Left colon (tissue), 2 donors: ENCODE results near the gene RPL21. TPM values are rescaled to one million over a fixed set of nuclear protein-coding genes. Genes with fewer than 3 reads are reported as not detected.
"Not testable (repeated sequence)": the region's sequence is repeated elsewhere in the genome, so short reads cannot be mapped to it uniquely, and the experiment has no call there.

Experiments
- ATAC-seq: fragments of 200-7000 bp; cut with Tn5 transposase; one replicate; pipeline ENCODE4 v1.9.1; 2020; ENCODE audit warnings: mild to moderate bottlenecking, moderate library complexity
- DNase-seq, 2 donors: peaks; one replicate each; pipeline ENCODE4 v3.0.0-alpha.2; 2020
- intact Hi-C, 2 donors: fragments of 100-400 bp; cut with DNase I in 1 of 2; cut with micrococcal nuclease in 1 of 2; formaldehyde crosslinking; loops; one replicate each; pipeline versions ENCODE4 v1.11.2 to v1.14.0; 2022; cut with DNase I, micrococcal nuclease
- total RNA-seq, 2 donors: library from RNA; stranded (reverse); fragmentation: NEBNext Ultra II Directional; extraction: Animal tissue kit (Norgen Biotek cat#: 25700); gene quantifications; one replicate each; pipeline ENCODE4 v1.2.1, GENCODE V29; 2021
- donor health status: DM: no; HTN: no; CAD: no.
- donor health status: DM: yes; HTN: yes; CAD: no.

The RPL21 gene
- total RNA-seq, 2 donors from 2014 or later, result 685 to 745 TPM

DNA sequence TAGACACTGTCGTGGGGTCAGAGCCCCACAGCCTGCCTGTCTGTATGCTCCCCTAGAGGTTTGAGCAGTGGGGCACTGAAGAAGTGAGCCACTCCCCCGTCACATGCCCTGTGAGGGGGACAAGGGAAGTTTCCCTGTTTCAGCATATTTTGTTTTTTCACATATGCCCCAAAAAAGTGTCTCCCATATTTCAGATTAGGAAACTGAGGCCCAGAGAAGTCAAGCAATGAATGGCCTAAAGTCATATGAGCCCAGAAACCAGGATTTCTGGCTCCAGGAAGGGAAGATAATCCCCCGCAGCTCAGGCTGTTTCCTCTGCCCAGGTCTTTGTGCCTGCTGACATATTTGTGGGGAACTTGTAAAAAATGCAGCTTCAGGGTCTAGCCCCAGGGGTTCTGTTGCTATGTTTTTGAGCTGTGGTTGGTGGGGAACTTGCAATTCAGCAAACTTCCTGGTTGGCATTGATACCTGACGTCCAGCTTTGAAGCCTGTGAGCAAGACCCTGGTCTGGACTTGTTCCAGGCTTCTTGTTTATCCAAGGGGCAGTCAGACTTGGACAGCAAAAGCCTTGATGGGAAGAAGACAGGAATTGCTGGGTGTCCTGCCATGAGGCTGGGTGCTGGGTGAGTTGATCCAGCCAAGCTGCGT lies 28.8 kb downstream of the RPL21 start:
- intact Hi-C loops, result loop anchor here in 1 of 2 donors (10.0 kb wide), 1 partner anchor 295 kb away; no protein-coding TSS in a partner anchor
- no peak for ATAC-seq
- DNase-seq, result no peak

DNA sequence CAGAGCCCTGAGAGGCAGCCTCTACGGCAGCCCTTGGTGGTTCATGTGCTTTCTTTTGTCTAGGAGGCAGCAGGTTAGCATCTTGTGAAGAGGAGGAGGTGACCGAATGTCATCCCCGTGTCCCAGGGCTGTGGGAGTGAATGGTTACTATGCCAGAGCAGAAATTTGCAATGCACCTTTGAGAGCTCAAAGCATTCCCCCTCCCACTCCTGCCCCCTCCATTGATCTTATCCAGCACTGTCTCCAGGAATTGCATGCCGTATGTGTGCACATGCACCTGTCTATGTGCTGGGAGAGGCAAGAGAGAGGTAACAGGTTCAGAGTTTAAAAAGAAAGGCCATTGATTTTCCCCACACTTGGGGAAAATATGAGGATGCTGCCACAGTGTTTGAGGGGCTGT lies 29.5 kb downstream of the RPL21 start:
- no peak for DNase-seq
- no peak for ATAC-seq
- intact Hi-C loops, result loop anchor here in 1 of 2 donors (10.0 kb wide), 1 partner anchor 296 kb away; no protein-coding TSS in a partner anchor

DNA sequence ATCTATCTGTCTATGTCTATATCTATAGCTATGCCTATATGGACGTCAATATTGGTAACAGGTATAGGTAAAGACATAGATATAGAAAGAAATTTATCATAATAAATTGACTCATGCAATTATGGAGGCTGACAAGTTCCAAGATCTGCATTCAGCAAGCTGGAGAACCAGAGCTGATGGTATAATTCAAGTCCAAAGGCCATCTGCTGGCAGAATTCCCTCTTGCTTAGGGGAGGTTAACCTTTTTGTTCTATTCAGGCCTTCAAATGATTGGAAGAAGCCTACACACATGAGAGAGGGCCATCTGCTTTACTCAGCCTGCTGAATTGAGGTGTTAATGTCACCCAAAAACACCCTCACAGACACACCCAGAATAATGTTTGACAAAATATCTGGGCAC lies 30.1 kb downstream of the RPL21 start:
- DNase-seq (no peak), ATAC-seq (peak; percentile 83)
- intact Hi-C loops, result loop anchor here in 1 of 2 donors (10.0 kb wide), 1 partner anchor 297 kb away; no protein-coding TSS in a partner anchor

DNA sequence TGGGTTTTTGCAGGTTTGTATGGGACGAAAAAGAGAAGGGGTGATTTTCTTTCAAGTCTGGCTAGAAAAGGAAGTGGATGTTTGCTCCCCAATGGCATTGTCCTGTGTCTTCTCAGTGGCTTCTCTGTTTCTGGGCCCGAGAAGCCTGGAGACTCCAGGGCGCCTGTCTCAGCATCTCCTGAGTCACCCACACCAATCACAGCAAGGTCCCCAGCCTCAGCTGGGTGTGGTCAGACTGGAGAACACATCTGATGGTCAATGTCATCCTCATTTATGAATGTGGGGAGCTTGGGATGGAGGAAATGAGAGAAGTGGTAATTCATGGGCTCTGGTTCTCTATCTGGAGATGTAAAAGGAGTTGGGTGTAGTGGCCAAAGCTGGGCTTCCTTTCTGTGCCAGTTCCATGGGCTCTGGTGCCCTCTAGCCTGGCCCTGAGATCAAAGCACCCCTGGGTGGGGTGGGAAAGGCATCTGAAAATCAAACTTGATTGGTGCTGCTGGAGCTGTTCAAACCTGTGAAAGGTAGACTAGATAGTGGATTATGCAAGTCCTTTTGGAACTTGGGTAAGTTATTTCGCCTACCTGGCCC lies 32.6 kb downstream of the RPL21 start:
- ATAC-seq, result peak; percentile 75
- DNase-seq, result no peak
- intact Hi-C loops, result loop anchor here in 1 of 2 donors (10.0 kb wide), 1 partner anchor 299 kb away; no protein-coding TSS in a partner anchor

DNA sequence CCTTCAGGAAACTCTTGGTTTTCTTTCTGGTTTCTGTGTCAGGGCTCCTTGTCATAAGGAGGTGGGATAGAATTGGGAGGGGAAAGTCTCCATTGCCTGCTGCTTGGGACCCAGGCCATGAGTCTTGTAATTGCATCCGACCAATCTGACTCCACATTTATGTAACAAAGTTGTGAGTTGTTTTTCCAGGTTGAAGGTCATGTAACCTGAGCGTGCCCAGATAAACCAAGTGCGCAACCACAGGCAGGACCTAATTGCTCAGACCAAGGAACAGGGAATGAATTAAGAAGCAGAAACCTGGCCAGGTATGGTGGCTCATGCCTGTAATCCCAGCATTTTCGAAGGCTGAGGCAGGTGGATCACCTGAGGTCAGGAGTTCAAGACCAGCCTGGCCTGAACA lies 37.0 kb downstream of the RPL21 start:
- DNase-seq (no peak), ATAC-seq (no peak)
- intact Hi-C loops, result loop anchor here in 1 of 2 donors (10.0 kb wide), 1 partner anchor 304 kb away; no protein-coding TSS in a partner anchor

DNA sequence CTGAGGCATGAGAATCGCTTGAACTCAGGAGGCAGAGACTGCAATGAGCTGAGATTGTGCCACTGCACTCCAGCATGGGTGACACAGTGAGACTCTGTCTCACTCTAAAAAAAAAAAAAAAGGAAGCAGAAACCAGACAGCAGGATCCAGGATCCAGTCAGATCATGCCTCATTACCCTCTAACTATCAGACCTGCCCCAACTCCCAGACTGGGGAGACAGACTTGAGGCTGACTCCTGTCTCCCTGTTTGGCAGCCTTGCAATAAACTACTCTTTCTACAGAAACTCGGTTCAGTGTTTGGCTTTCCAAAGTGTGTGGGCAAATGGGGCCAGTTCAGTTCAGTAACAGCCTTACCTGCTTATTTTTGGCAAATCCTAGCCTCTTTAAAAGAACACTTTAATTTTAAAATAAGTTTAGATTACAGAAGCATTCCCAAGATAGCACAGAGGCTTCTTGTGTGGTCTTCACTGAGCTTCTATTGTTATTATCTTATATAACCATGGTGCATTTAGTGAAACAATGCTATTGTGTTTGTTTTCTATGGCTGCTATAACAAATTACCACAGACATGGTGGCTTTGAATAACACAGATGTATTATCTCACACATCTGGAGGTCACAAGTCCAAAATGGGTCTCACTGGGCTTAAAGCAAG lies 37.8 kb downstream of the RPL21 start:
- intact Hi-C loops, result loop anchor here in 1 of 2 donors (10.0 kb wide), 1 partner anchor 304 kb away; no protein-coding TSS in a partner anchor
- no peak for DNase-seq
- no peak for ATAC-seq

DNA sequence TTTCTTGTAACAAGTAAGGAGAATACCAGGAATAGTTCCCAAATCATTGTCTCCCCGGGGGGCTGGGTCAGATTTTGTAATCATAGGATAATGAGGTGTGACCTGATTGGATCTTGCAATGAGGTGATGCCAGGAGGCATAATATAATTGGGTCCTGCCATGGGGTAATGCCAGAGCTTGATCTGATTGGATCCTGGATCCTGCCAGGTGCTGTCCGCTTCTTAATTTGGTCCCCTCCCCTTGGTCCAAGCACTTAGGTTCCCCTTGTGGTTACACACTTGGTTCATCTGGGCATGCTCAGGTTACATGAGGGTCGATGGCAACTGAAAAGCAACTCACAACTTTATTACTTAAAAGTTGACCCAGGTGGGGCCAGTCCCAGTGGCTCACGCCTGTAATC lies 39.4 kb downstream of the RPL21 start:
- intact Hi-C loops, result no loop called here
- no peak for ATAC-seq

DNA sequence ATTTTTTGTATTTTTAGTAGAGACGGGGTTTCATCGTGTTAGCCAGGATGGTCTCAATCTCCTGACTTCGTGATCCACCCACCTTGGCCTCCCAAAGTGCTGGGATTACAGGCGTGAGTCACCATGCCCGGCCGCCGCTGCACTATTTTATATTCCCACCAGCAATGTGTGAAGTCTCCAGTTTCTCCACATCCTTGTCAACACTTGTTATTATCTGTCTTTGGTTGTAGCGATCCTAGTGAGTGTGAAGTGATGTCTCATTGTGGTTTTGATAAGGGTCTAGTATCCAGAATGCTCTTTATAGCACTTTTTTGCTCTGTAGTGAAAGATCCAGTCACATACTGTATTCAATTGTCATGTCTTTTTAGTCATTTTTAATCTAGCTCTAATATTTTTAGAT lies 40.6 kb downstream of the RPL21 start:
- intact Hi-C loops, DNase-seq, ATAC-seq: not testable (repeated sequence)

More for the DNA sequence above, 39.4 kb downstream of the RPL21 start:
- no peak for DNase-seq

DNA sequence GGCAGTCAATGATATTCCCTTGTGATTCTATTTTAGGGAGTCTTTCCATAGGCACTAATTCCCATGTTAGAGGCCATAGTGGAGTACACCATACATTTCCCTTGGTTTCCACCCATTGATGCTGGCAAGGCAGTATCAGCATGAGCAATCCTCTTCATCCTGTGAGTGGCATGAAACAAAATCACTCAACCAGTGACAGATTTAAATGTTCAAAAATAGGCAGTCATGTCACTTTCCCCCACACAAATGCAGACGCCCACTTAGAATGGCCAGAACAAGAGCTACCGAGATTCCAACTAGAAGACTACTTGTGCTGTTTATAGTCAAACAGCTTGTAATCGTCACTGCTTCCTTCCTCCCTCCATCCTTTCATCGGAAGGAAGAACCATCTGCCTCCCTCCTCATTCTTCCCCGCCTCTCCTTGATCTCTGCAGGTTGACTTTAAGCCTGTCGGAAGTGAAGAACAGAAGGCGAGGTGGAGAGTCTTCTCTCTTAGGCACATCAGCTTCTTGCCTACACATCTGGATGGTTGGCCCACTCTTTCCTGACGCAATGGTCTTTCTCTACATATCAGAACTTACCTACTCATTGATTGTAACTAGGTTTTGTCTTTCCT lies 41.8 kb downstream of the RPL21 start:
- intact Hi-C loops, result no loop called here
- ATAC-seq, result no peak
- DNase-seq, result no peak

DNA sequence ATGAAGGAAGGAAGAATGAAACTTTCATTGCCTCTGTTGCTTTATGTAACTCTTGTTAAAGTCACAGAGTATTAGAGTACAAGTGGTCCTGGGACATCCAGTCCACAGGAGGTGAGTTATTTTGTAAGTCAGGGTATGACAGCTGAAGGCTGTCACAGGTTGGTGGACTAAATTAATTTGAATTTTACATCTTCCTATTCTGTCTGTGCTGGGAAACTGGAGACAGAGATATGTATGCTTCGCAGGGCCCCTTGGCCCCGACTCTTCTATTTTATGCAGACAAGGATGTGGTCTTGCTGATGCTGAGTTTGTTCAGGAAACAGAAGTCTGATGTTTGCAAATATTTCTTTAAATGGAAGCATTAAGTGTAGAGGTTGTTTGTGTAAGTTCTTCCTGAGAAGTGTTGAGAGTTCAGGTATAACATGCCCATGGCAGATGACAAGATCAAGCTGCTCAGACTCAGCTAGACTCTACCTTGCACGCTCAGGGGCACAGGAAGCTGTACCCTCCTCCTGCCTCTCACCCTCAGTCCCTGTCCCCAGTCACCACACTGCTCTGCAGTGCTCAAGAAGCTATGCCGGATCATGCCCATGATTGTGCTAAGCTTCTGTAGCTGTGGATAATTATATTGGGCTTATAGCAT lies 42.6 kb downstream of the RPL21 start:
- intact Hi-C loops, result no loop called here
- ATAC-seq, result no peak
- no peak for DNase-seq

DNA sequence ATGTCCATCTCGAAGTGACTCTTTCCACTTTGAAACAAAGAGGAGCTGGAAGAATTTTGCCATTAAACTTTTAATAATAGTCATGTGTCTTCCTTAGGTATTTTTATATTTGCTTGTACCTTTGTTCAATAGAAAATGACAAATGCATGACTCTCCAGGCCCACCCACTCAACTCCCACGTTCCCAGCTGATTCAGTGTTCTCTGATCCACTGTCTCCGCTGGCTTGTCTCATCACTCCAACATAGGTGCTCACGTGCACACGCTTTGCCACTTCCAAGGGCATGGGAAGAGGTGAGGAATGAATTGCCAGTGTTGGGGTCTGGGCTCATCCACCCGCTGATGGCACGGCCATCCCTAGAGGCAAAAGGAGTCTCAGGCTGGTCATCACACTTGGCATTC lies 43.7 kb downstream of the RPL21 start:
- ATAC-seq (no peak), DNase-seq (no peak)
- intact Hi-C loops, result no loop called here

DNA sequence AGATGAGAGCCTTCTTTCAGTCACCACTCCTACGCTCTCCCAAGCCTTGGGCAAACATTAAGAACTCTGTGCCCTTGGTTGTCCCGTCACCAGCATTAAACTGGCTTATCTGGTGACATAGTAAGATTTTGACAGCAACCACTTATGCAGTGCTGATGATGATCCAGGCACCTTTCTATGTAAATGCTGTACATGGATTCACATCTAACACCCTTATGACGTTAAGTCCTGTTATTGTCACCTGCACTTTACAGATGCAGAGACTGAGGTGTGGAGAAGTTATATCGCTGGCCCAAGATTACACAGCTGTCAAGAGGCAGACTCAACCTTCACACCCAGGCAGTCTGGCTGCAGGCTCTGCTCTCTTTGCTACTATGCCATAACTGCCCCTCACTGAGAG lies 44.3 kb downstream of the RPL21 start:
- ATAC-seq (no peak), DNase-seq (no peak)
- intact Hi-C loops, result no loop called here

DNA sequence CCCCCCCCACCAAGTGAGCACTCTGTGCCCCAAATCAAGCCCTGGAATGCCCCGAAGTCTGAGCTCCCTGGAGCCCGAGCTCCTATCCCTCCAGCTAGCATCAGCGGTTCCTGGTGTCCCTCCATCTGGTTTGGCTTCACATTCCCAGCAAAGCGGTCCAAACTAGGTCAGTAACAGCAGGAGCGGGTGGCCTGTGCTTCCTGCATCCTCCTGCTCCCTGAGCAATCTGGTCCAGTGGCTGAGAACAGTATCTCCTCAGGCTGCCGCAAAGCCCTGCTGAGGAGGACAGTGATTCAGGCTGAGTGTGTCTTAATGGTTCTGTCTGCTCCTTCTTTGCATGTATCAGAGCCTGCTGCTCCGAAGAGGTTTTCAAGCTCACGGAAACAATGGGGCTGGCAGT lies 45.1 kb downstream of the RPL21 start:
- no peak for DNase-seq
- intact Hi-C loops, result no loop called here
- ATAC-seq, result no peak

DNA sequence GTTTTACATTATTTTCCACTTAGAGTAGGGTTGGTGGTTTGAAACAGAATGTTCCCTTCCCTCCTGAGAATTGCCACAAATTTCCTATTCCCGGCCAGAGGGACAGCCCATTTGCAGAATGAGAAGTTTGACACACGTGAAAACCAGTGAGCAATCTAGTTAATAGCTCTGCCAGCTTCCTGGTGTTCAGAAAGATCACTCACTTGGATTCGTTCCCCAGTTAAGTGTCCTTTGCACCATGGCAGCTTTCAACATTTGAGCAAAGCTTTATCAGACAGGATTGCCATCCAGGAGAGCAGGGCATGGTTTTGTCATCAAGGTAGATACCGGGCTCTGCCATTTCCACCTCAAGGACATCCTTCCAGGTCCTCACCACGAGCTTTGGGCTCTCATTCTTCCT lies 47.5 kb downstream of the RPL21 start:
- DNase-seq (no peak), ATAC-seq (peak; percentile 81)
- intact Hi-C loops, result no loop called here

DNA sequence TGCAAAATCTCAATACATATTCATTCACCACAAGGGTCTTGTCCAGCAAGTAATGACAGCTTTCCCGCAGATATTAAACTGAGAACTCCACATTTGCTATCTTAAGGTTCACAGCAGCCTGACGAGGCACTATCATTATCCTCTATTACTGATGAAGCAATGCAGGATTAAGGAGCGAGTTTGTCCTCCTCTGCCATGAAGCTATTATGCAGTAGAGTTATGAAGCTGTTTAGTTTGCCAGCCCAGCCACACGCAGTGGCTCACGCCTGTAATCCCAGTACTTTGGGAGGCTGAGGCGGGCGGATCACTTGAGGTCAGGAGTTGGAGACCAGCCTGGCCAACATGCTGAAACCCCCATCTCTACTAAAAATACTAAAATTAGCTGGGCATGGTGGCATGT lies 49.0 kb downstream of the RPL21 start:
- ATAC-seq, DNase-seq, intact Hi-C loops: not testable (repeated sequence)

DNA sequence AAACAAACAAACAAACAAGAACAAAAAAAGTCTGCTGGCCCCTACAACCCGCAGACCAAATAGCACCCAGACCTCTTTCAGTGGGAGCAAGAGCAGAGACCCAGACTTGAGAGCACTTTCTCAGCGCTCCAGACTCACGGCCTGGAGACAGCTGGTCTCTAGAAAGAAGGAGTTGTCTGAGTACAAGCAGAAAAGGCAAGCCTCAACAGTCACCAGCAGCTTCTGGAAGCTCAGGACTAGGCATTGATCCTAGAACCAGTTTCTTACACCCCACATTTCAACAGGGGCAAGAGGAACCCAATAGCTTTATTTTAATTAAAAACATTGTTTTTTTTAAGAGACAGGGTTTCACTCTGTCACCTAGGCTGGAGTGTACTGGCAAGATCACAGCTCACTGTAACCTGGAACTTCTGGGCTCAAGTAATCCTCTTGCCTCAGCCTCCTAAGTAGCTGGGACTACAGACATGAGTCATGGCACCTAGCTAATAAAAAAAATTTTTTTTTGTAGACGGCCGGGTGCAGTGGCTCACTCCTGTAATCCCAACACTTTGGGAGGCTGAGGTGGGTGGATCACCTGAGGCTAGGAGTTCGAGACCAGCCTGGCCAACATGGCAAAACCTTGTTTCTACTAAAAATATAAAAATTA lies 49.7 kb downstream of the RPL21 start:
- no peak for DNase-seq
- intact Hi-C loops, result no loop called here
- ATAC-seq, result no peak

DNA sequence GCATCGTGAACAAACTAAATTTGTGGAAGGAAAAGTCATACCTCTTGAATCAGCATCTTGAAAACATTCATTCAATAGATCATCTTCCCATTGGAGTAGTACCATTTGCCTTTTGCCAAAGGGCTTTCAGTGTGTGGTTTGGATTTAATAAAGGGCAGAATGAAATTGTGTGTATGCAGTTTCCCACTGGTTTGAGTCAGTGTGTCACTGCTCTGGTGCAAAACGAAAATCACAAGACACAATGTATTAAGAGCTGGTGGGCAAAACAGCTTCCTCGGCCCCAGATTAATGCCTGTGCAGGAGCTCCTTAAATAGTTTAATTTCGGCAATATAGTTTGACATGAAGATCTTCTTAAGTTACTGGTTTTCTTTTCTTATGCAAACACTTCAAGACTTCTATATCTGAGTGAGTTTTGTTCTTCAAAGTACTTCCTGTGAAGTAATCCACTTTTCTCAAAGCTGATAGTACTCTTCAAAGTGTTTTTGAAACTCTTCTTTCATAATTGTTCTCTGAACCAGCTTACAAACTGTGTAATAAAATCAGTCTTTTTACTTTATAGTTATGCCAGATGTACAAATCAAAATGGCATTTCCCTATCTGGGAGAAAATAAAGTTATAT lies 51.4 kb downstream of the RPL21 start:
- no peak for DNase-seq
- no peak for ATAC-seq
- intact Hi-C loops, result no loop called here

DNA sequence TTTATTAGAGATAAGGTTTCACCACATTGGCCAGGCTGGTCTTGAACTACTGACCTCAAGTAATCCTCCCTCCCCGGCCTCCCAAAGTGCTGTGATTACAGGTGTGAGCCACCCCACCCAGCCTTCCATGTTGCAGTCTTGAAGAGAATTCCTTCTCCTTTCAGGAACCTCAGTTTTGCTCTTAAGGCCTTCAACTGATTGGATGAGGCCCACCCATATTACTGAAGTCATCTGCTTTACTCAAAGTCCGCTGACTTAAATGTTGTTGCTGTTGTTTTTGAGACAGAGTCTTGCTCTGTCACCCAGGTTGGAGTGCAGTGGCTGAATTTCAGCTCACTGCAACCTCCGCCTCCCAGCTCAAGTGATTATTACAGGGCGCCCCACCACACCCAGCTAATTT lies 52.7 kb downstream of the RPL21 start:
- ATAC-seq (no peak), DNase-seq (no peak)
- intact Hi-C loops, result no loop called here
